ENCODE data around the gene TTYH2.

The TTYH2 gene

GRCh38 chr17:74222399-74222798 is 9.0 kb downstream of the TTYH2 start:
- peaks cover 0 to 29% (median 17%) of the 10 kb centered on the region in 3 donors for H3K36me3 ChIP-seq
- no peak overlapping the region for H3K27ac ChIP-seq
- H3K9me3 ChIP-seq, result no peaks in the 10 kb centered on the region
- intact Hi-C loops (cut with DNase I; ENCODE audit: low total_unique reads), result no loop called here
- no peak for TF ChIP-seq CTCF (IDR thresholded peaks at IDR 0.05)
- H3K27me3 ChIP-seq, result no peaks in the 10 kb centered on the region
- no peak overlapping the region for H3K4me3 ChIP-seq
- H3K4me1 ChIP-seq, result no peaks in the 10 kb centered on the region
- no peak for DNase-seq

DNA sequence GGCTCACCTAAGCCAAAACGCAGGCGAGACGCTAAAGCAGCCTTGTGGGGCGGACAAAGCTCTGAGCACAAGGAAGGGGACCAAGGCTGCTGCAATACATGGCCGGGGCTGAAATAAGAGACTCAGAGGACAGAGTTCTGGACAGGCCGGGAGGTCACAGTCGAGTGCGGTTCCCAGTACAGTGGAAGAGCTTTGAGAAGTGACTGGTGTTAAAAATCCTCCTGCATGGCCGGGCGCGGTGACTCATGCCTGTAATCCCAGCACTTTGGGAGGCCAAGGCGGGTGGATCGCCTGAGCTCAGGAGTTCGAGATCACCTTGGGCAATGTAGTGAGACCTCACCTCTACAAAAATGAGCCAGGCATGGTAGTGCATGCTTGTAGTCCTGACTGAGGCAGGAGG is 10.5 kb downstream of the TTYH2 start:
- Histone ChIP-seq H3K4me1 (no peaks in the 10 kb centered on the region), H3K27me3 (no peaks in the 10 kb centered on the region), H3K27ac (no peak overlapping the region), H3K9me3 (no peaks in the 10 kb centered on the region), H3K4me3 (no peak overlapping the region), H3K36me3 (peaks cover 0 to 29% (median 17%) of the 10 kb centered on the region in 3 donors)
- intact Hi-C loops (cut with DNase I; ENCODE audit: low total_unique reads), result no loop called here
- DNase-seq, result no peak
- TF ChIP-seq CTCF (IDR thresholded peaks at IDR 0.05), result no peak

GRCh38 chr17:74224959-74225725 is 11.8 kb downstream of the TTYH2 start:
- no peak overlapping the region for H3K27ac ChIP-seq
- peaks cover 0 to 30% (median 17%) of the 10 kb centered on the region in 3 donors for H3K36me3 ChIP-seq
- intact Hi-C loops (cut with DNase I; ENCODE audit: low total_unique reads), result no loop called here
- H3K9me3 ChIP-seq, result no peaks in the 10 kb centered on the region
- no peak for DNase-seq
- no peak for TF ChIP-seq CTCF (IDR thresholded peaks at IDR 0.05)
- no peak overlapping the region for H3K4me3 ChIP-seq
- no peaks in the 10 kb centered on the region for H3K4me1 ChIP-seq
- no peaks in the 10 kb centered on the region for H3K27me3 ChIP-seq

- TF ChIP-seq CTCF (IDR thresholded peaks at IDR 0.05), result no peak
- no peaks in the 10 kb centered on the region for H3K4me1 ChIP-seq
- peaks cover 0 to 42% (median 17%) of the 10 kb centered on the region in 3 donors for H3K36me3 ChIP-seq
- H3K27me3 ChIP-seq, result no peaks in the 10 kb centered on the region
- no peak overlapping the region for H3K27ac ChIP-seq
- no peak for DNase-seq
- no peak overlapping the region for H3K4me3 ChIP-seq
- intact Hi-C loops (cut with DNase I; ENCODE audit: low total_unique reads), result no loop called here
- H3K9me3 ChIP-seq, result no peaks in the 10 kb centered on the region
Measured at GRCh38 chr17:74226252-74226651, 12.9 kb downstream of the TTYH2 start.

DNA sequence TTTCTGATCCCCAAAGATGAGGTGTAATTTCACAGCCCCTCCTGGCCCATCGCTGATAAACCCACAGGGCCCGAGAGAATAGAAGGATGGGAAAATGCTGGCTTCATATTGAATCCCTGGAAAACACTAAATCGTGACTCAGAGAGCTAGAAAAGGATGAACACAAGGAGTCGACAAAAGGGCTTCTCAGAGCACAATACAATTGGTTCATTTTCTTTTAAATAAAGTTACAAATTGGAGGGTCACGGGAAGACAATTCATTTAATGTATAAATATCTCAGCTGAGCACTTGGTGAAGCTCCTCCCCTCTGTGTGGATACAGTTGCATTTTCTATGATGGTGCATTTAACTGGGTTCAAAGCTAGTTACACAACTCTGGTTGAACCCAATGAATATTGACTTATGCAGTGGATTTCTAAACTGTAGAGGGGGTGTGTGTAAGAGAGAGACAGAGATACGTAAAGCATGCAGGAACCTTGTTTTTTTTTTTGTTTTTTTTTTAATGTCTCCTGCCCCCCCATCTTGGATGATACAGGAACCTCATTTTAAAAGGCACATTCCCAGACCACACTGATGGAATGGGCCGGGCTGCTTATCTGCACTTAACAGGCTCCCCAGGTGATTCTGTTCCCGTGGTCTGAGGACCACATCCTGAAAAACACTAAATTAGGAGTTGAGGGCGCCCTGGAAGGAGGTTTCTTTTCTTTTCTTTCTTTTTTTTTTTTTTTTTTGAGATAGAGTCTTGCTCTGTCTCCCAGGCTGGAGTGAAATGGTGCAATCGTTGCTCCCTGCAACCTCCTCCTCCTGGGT is 14.1 kb downstream of the TTYH2 start:
- no peak for DNase-seq
- no peak for TF ChIP-seq CTCF (IDR thresholded peaks at IDR 0.05)
- Histone ChIP-seq H3K27me3 (no peaks in the 10 kb centered on the region), H3K4me3 (no peak overlapping the region), H3K36me3 (peaks cover 0 to 44% (median 17%) of the 10 kb centered on the region in 3 donors), H3K27ac (no peak overlapping the region), H3K9me3 (no peaks in the 10 kb centered on the region), H3K4me1 (no peaks in the 10 kb centered on the region)
- intact Hi-C loops (cut with DNase I; ENCODE audit: low total_unique reads), result no loop called here
